Activated T-helper 9 cell treated with anti-CD3 and anti-CD28 coated beads, Interleukin-2, amount 50 U/mL, for 16 hours (primary cell): ENCODE results near the gene FAM114A1.
"Not testable (repeated sequence)": the region's sequence is repeated elsewhere in the genome, so short reads cannot be mapped to it uniquely, and the experiment has no call there.

Source experiments
- DNase-seq: peaks from one replicate; pipeline ENCODE4 v3.0.0-alpha.2; 2020; ENCODE audit warnings: low read depth

The FAM114A1 gene

GRCh38 chr4:38967260-38968095 lies 99.9 kb downstream of the FAM114A1 start:
- no peak for DNase-seq

- DNase-seq = no peak
These were observed 101.1 kb downstream of the FAM114A1 start for GRCh38 chr4:38968668-38969067.

GRCh38 chr4:38976308-38976707 lies 108.7 kb downstream of the FAM114A1 start:
- no peak for DNase-seq

- no peak for DNase-seq
These were observed 111.5 kb downstream of the FAM114A1 start for GRCh38 chr4:38979081-38979480.

GRCh38 chr4:38979511-38980230 lies 112.1 kb downstream of the FAM114A1 start:
- DNase-seq = no peak

- no peak for DNase-seq
These were observed 113.5 kb downstream of the FAM114A1 start for GRCh38 chr4:38980903-38981676.

- no peak for DNase-seq
These were observed 114.9 kb downstream of the FAM114A1 start for GRCh38 chr4:38982361-38983095.

GRCh38 chr4:38983291-38983690 lies 115.7 kb downstream of the FAM114A1 start:
- DNase-seq = no peak

GRCh38 chr4:38983787-38984598 lies 116.4 kb downstream of the FAM114A1 start:
- DNase-seq = no peak

- DNase-seq = no peak
These were observed 117.9 kb downstream of the FAM114A1 start for GRCh38 chr4:38985410-38986100.

- no peak for DNase-seq
These were observed 119.9 kb downstream of the FAM114A1 start for GRCh38 chr4:38987491-38987890.

- DNase-seq = not testable (repeated sequence)
These were observed 120.7 kb downstream of the FAM114A1 start for GRCh38 chr4:38988353-38988752.

- DNase-seq = no peak
These were observed 121.9 kb downstream of the FAM114A1 start for GRCh38 chr4:38989487-38989886.

GRCh38 chr4:38990241-38990640 lies 122.6 kb downstream of the FAM114A1 start:
- DNase-seq = no peak

- no peak for DNase-seq
These were observed 126.1 kb downstream of the FAM114A1 start for GRCh38 chr4:38993683-38994082.

- no peak for DNase-seq
These were observed 126.5 kb downstream of the FAM114A1 start for GRCh38 chr4:38994135-38994534.
